UCSD-AML1 (cell line): ENCODE results near the gene TAGAP.

Source experiments
- DNase-seq: peaks from one replicate; lab custom pipeline; 2025; ENCODE audit not compliant: unreplicated experiment; lab: John Stamatoyannopoulos, UW

The TAGAP gene

GRCh38 chr6:159044899-159045727, at the start of gene TAGAP:
TAGAP (minus strand) TSS chr6:159044991; CDS start chr6:159044146, 845 bp downstream.
- DNase-seq: peak; percentile 84

GRCh38 chr6:159093609-159094443, 49.0 kb upstream of the TAGAP start:
- no peak for DNase-seq

GRCh38 chr6:159092631-159093030, 47.8 kb upstream of the TAGAP start:
- DNase-seq: no peak

- DNase-seq: no peak
These were observed 46.0 kb upstream of the TAGAP start for GRCh38 chr6:159090530-159091480.

- DNase-seq: no peak
These were observed 45.1 kb upstream of the TAGAP start for GRCh38 chr6:159089909-159090308.

GRCh38 chr6:159089443-159089842, 44.7 kb upstream of the TAGAP start:
- no peak for DNase-seq

- peak; percentile 51 for DNase-seq
These were observed 41.3 kb upstream of the TAGAP start for GRCh38 chr6:159086033-159086618.

- no peak for DNase-seq
These were observed 40.7 kb upstream of the TAGAP start for GRCh38 chr6:159085396-159085895.

GRCh38 chr6:159084493-159085091, 39.8 kb upstream of the TAGAP start:
- no peak for DNase-seq

GRCh38 chr6:159083146-159083545, 38.4 kb upstream of the TAGAP start:
- DNase-seq: no peak

- no peak for DNase-seq
These were observed 37.4 kb upstream of the TAGAP start for GRCh38 chr6:159082039-159082815.

GRCh38 chr6:159080217-159080976, 35.6 kb upstream of the TAGAP start:
- no peak for DNase-seq

- DNase-seq: no peak
These were observed 34.6 kb upstream of the TAGAP start for GRCh38 chr6:159079367-159079766.

GRCh38 chr6:159077123-159077522, 32.3 kb upstream of the TAGAP start:
- peak; percentile 32 for DNase-seq

GRCh38 chr6:159075506-159076228, 30.9 kb upstream of the TAGAP start:
- DNase-seq: peak; percentile 42

- DNase-seq: no peak
These were observed 30.1 kb upstream of the TAGAP start for GRCh38 chr6:159074876-159075275.

GRCh38 chr6:159074120-159074684, 29.4 kb upstream of the TAGAP start:
- DNase-seq: no peak
